Stimulated activated CD4-positive, alpha-beta T cell treated with anti-CD3 and anti-CD28 coated beads, Interleukin-4, amount 100 ng/mL, for 24 hours (primary cell): ENCODE measurements around the gene SUGCT.
"Not testable (repeated sequence)": the region's sequence is repeated elsewhere in the genome, so short reads cannot be mapped to it uniquely, and the experiment has no call there.

ENCODE experiments used
- DNase-seq: peaks from one replicate; pipeline ENCODE4 v3.0.0-alpha.2; 2020

SUGCT gene

DNA sequence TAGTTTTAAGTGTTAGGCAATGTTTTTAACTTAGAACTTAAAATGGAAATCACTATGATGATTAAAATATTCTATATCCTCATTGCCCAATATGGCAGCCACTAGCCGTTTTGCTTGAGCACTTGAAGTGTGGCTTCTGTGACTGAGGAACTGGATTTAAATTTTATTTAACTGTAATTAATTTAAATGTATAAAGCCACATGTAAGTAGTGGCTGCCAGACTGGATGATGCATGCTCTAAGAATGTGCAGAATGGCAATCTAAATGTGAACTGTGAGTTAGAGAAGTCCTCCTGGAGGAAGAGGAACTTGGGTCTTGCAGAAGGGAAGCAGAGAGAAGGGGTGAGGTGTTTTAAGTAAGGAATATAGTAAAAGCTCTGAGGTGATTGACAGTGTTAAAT is 451.4 kb downstream of the SUGCT start:
- no peak for DNase-seq

DNA sequence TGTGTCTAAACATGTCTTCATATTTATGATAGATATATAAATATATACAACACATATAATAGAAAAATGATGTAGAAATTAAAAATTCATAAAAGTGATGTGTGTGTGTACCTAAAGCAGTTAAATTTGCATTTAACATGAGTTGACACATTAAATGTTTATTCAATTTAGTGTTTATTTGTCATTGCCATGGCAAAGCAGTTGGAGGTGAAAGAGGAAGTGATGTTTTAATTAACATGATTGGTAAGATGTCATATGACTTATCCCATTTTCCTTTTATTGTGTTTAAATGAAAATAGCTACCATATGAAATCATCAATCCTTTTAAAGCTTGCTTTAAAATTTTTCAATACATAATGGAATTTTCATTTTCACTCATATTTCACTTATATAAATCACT is 452.6 kb downstream of the SUGCT start:
- no peak for DNase-seq

DNA sequence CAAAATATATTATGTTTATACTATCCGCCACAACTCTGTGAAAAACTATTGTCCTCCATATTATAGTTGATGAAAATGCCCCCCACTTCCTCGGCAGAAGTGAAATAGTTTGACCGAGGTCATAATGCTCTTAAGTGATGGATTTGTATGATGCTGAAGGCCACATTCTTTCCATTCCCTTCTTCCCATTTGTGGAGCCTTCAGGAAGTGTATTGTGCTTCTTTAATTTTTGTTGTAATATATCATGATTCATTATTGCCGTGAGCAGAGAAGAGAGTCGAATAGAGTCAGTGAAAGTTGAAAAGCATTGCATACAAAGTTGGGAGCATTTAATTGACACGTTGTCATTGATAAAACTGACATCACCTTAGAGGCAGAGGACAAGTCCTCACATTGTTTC is 460.3 kb downstream of the SUGCT start:
- DNase-seq, result no peak

DNA sequence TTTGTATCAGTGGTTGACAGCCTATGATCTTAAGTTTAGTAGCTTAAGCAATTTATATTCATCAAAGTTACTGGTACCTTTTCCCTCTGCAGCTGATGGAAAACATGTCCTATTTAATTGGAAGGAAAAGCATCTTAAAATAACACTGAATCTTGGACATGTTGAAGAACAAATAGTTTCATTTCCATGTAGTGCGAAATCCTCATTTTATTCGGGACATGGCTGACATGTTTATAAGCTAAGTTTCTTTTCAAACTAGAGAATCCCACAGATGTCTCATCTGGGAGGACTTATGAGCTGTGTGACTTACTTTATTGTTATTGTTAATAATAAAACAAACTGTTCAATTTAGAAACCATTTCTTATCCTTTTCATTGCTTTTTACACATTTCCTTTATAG is 461.0 kb downstream of the SUGCT start:
- no peak for DNase-seq

DNA sequence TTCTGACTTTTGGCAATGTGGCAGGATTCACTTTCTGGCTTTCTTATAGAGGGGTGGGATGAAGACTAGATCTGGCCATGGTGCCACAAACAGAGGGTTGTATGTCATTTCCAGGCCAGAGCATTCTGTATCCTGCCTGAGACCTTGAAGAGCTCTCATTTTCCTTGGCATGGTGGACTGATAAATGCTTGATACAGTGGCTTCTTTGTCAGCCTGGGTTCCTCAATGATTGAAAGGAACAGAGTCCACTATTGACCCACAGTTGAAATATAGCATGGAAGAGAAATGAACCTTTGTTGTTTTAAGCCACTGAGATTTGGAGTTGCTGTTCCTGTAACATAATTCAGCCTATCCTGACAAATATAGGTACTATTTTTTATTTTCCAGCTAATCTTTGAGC is 462.7 kb downstream of the SUGCT start:
- no peak for DNase-seq

DNA sequence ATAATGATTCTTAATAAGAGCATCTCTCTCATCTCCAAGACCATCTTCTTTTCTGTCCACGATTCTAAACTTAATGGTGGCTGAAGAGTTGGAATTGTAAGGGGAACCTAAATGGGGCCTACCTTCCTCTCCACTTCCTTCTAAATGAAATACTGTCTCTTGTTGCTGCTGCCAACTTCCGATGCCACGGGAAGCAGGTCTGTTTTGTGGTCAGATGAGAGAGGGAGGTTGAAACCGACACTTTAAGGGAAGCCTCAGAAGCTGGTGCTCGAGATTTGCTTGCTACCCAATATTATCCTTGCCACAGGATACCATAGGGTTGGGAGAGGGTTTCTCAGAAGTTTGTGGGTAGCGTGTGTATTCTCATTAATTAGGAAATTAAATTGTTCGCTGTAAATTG is 464.1 kb downstream of the SUGCT start:
- DNase-seq, result no peak

DNA sequence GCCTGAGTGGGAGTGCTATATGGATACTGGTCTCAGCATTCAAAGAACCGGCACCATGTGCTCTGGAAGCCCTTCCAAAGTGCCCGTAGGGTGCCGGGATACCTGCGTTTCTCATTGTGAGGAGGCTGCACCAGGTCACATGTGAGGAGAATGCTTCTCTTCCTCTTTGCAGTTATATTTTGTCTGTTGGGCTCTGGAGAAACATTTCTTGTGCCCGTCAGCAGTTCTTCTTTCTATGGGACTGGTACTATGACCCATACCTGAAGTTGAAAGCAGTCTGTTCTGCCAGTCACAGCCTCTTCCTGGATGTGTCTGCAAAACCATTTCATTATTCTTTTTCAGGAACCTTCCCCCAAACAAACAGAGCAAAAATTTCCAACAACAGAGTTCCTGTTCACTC is 465.0 kb downstream of the SUGCT start:
- DNase-seq, result no peak

DNA sequence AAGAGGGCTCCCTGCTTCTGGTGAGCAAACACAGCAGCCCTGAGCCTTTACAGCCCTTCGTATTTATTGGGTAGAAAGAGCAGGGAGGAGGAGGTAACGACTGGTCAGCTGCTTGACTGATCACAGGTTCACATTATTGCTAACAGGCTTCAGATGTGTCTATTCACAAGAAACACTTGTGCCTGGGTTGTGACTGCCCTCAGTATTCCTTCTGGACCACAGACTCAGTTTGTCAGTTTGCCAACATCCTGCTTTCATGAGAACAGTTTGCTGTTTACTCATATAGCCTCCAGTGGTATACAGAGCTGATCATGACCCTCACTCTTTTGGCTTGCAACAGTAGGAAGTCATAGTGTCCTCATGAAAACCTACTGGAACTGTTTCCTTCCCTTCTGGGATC is 467.5 kb downstream of the SUGCT start:
- not testable (repeated sequence) for DNase-seq

DNA sequence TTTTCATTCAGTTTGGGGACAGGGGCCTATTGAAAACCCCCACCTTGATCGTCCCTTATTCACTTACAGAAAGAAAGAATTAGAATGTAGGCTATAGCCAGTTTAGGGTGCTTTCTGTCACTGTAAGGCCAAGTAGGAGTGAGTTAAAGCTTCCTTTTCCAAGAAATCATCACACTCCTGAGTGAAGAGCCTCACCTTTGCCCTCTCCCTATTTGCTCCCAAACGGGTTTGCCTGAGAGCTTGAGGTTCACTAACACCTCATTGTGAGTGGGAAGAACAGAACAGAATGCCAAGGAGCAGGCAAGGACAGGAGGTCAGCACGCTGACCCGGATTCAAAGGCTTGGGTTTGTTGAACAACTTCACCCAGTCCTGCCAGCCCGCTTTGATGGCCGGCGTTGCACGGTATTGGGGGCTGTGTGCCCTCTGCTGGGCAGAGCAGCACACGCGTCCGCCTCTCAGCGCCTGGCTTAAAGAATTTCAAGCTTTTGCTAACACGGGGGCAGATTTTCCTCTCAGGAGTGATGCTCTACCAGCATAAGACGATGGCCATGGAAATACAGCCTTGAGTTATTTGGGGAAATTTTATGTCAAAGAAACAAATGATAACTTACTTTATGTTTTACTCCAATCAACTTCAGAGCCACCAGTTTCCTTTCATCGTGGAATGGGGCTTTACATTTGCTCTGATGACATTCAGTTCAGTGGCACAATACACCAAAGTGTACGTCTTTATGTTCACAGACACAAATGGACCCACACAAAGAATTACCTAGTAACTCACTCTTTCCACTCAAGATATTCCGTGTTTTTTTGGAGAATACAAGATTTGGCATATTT is 470.0 kb downstream of the SUGCT start:
- DNase-seq, result no peak

DNA sequence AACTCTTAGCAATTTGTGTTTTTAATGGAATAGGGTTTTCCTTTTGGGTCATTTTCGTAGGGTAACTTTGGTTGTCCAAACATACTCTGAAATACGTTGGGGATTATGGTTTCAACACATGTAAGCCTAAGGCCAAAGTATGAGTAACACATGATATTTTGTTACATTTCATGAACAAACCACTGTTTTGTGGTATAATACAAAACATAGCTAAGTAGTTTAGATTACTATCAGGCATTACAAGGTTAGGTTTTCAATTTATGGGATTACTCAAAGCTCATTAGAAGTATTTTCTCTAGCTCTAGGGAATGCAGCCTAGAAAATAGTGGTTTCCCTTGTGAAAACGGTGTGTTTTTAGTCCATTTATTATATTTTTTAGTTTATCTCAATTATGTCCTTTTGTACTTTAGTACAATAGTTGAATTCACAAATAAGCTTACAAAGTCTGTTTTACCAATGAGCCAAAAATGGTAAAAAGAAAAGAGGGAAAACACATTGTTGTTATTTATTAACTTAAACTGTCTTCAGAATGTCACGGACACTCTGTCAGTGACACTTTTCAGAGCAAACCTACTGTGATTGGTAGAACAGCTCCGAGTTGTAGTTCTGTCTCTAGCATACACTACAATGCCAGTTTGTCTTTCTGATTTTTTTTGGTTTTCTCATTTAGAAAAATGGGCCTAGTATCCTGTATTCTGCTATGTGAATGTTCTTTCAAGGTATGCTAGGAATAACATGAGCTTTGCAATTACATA is 473.7 kb downstream of the SUGCT start:
- no peak for DNase-seq

DNA sequence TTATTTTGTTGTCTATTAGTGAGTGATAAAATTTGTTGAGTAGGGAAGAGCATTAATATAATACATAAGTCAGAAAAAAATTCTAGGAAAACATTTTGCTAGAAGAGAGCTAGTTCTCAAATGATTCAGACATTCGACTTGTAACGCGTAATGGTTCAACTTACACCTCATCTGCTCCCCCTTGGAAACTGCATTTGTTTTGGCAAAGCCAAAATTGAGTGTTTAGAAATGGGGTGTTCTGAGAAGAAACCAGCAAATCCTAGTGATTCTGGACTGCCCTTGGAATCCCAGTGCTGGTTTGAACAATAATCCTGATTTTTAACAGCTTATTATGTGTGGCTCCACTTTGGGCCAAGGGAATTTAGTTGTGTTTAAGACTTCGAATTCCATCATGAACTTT is 475.7 kb downstream of the SUGCT start:
- no peak for DNase-seq

DNA sequence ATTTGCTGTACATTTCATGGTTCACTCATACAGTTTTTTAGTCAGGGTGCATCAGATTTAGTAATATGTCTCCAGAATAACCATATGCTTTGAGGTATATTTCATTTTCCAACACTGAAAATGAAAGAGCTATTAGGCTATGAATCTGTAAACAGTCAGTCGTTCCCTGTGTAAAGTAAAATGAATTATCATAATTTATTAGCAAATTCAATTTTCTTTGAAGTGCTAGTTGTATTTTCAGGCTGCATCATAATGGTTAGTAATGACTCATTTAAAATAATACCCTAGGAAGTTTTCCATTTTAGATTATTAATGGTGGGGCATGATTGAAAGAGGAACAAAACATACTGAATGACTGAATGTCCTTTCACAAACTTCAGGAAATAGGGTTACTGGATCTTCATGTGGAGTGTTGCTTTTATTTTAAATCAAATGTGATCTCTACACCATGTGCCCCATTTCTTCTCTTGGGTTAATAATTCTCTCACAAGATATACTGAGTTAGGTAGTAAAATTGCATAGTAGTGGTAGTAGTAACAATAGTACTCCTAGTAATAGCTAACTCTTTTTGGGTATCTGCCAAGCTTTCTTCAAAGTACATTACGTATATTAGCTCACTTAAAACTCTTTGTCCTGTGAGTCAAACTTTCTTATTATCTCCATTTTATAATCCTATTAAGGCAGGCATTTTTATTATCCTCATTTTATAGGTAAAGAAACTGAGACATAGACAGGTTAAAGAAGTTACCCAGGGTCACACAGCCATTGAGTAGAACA is 476.5 kb downstream of the SUGCT start:
- no peak for DNase-seq

DNA sequence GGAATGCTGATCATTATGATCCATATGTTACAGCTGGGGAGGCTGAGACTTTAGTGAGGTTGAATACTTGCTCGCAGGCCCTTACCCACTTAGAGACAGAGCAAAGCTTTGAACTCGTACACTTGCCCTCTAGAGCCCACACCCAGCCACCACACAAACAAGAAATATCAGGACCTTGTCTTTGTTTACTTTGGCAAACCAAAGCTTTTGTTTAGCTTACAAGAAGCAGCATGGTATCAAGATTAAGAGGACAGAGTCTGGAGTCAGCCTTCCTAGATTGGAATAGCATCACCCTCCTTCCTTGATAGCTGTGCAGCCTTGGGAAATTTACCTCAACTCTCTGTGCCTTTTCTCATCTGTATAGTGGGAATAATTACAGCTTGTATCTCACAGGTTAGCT is 477.5 kb downstream of the SUGCT start:
- no peak for DNase-seq

DNA sequence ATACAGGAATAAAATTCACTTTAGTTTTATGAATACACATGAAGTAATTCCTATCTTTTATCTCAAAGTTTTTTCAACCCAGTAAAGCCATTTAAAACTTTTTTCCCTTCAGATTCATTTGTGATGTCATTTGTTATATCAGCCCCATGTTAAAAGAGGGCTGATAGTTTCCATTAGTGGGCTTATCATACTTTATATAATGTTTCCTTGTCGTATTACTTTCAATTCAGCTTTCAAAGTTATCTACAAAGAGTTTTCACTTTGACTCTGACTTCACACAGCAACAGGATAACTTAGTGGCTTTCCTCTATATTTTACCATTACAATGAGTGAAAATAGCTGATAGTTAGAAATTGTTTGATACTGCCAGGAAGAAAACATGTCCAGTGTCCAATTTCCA is 484.8 kb downstream of the SUGCT start:
- no peak for DNase-seq

DNA sequence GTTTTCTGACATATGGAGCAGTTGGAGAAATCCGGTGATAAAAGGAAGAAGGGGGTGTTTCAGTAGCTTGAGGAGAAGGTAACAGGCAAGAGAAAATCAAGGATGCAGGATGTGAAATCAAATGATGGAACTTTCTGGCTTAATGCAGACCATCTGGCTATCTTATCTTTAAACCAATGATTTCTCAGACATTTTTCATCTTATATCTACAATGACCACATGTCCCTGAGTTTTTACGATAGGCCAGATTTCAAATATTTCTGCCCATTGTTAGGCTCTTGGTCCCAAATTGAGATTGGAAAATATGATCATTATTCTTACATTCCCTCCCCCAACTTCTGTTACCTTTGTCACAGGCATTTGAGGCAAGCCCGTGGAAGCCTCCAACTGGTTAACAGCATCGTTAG is 486.8 kb downstream of the SUGCT start:
- no peak for DNase-seq

DNA sequence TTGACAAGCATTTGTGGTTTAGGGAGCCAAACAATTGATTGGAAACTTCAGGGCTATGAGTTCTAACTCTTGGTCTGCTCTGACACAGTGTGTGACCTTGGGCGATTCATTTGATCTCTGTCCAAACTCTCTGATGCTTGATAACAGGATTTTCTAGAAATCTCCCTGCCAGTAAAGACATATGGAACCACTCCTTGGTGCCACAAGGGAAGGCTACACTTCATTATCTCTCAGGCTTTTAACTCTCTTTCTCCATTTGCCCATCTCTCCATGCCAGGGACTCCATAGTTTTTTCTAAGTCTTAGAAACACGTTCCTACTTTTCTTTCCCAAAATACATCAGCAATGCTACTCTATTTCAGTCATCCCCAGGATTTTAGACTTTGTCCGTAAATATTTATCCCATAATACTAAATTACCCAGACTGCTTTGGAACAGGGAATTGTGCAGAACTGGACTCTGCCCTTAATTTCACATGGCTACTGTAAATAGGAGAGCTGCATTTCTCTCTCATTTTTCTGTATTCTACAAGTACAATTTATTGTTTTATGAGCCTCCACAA is 488.2 kb downstream of the SUGCT start:
- no peak for DNase-seq

DNA sequence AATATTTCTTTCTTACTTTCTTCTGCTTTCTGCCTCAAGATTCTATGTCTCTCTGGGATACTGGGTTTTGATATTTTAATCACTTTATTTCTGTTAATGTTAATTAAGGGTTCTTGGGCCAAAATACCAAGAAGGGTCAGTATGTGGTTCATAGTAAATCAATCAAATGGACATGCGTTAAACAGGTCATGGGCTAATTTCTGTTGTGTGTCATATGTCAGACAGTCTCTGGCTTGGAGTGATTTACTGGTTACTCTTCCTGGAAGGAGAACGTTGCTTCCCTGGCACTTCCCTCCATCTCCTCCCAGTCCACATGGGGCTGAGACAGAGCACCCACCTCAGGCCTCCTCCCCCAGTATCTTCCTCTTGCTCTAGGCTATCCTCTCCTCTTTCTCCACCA is 489.1 kb downstream of the SUGCT start:
- DNase-seq, result no peak

DNA sequence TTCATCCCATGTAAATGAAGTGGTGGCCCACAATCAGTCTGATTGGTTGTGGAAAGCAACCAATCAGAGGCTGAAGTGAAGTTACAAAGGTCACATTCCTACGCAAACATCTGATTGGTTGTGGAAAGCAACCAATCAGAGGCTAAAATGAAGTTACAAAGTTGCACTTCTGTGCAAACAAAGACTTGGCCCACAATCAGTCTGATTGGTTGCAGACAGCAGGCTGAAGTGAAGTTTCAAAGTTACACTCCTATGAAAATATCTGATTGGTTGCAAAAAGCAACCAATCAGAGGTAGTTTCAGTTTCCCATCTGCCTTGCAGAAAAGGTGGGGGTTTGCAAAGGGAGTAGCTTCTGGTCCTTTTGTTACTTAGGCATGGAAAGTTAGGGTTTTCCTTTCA is 492.6 kb downstream of the SUGCT start:
- DNase-seq, result not testable (repeated sequence)

DNA sequence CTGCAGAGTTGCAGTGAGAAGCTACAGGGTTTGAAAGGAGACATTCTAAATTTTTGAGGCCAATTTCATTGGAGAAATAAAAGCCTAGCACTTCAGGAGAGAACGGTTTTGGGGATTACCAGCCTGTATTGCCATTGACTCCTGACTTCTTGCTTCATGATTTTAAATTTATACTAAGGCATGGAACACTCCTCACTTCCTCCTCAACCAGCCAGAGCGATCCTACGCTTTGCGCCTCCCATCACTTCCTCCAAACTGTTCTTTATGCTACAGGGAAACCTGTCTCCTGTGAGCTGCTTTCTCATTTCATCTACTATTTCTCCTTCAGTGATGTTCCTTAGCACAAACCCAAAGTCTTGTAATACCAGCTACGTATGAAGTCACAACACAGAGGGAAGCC is 495.1 kb downstream of the SUGCT start:
- DNase-seq, result no peak

DNA sequence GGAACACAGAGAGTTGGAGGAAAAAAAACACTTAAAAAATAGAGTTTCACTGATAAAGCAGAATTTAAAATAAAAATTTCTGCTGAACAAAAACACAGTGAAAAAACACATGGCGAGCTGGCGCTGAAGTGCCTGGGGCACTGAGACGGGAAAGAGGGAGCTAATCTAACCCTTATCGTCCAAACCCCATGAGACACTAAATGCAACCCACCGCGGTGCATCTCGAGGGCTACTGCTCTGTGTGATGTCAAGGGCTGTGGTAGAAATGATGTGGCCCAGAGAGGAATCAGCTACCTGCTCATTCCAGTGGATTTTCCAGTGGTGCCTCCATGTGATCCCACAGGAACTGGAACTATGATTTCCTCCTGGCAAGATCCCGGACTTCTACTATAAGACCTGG is 499.3 kb downstream of the SUGCT start:
- DNase-seq, result no peak

DNA sequence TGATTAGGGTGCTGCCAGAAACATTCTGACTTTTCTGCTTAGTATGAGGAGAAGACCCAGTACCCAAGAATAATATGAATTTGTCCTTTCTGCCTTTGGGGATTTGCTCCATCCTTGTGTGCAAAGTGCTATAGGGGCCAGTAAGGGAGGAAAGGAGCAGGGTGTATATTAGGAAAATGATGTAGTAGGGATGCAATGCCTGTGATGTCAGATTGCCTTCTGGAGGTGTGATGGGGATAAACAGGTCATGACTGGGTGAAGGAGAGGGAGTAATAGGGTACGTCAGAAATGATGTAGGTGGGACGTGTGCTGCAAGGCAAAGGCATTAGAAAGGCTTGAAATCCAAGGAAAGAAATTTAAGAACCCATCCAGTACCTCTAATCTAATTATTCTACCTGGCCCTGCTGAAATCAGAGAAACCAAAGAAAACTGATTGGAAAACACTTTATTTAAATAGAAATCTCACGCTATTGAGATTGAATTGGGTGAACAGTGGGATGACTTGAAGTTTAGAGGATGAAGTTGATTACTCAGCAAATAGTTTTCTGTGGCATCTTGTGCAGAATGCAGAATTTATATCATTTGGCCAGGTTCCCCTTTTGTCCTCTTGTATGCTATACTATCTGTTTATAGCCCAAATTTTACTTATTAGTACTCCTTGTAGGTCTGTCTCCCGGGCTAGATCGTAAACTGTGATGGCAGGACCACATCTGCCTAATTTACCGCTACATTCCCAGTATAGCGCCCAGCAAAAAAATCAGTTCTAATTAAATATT is 503.9 kb downstream of the SUGCT start:
- no peak for DNase-seq

DNA sequence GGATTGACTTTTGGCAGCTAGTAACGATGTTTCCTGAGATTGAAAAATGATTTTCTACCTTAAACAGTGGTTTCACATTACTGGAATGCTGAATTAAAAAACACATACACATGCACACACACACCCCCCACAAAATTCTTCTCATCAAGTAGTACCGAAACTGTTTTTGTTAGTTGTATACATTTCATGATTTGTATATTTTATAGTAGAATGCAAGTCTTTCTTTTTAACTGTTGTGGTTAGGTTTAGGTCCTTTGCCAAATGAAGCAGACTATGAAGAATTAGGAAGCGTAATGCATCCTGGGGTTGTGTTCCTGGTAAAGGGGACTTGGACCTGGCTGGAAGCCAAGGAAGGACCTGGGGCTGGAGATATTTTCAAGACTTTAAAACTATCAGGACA is 505.8 kb downstream of the SUGCT start:
- DNase-seq, result no peak

DNA sequence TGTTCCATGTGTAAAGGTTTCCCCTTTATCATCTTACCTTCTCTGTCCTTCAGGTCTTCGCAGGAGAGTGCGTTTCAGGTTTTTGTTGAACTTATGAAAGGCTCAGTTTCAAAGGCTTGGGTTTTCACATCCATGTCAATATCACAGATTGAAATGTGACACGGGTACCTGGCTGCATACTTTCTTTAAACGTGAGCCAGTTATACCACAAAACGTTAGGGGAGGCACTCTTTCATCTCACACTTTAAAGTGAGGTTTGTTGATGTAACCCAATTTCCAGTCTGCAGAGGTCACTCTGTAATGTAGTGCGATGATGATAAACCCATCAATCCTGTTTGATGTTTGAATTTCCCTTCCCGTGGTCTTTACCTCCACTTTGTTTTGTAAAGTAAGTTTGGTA is 506.9 kb downstream of the SUGCT start:
- DNase-seq, result no peak
